ENCODE data around the gene IL16. TPM values are rescaled to one million over a fixed set of nuclear protein-coding genes. Genes with fewer than 3 reads are reported as not detected.
A peak's percentile ranks its signal among the peaks of the same experiment; 100 is the strongest.

Gene IL16
- total RNA-seq, 1 donor from 2014 or later, result 0.79 TPM

GRCh38 chr15:81361891-81362290, 165.2 kb downstream of the IL16 start:
- Histone ChIP-seq H3K36me3 (ENCODE audit: control insufficient read depth, insufficient read depth, low read length) (no peaks in the 10 kb centered on the region), H3K4me3 (ENCODE audit: low read depth, low read length) (no peak overlapping the region), H3K27me3 (ENCODE audit: control insufficient read depth, insufficient read depth, low read length) (no peaks in the 10 kb centered on the region)
- FAIRE-seq (no peak), DNase-seq (ENCODE audit: low read depth) (no peak)
- TF ChIP-seq CTCF (IDR thresholded peaks at IDR 0.05; ENCODE audit: insufficient read depth, low read length, severe bottlenecking), result no peak

GRCh38 chr15:81362790-81363189, 166.1 kb downstream of the IL16 start:
- no peaks in the 10 kb centered on the region for H3K27me3 ChIP-seq (ENCODE audit: control insufficient read depth, insufficient read depth, low read length)
- no peak for TF ChIP-seq CTCF (IDR thresholded peaks at IDR 0.05; ENCODE audit: insufficient read depth, low read length, severe bottlenecking)
- H3K4me3 ChIP-seq (ENCODE audit: low read depth, low read length), result no peak overlapping the region
- no peak for FAIRE-seq
- DNase-seq (ENCODE audit: low read depth), result peak; percentile 15
- H3K36me3 ChIP-seq (ENCODE audit: control insufficient read depth, insufficient read depth, low read length), result no peaks in the 10 kb centered on the region

GRCh38 chr15:81363276-81363675, 166.6 kb downstream of the IL16 start:
- no peak for TF ChIP-seq CTCF (IDR thresholded peaks at IDR 0.05; ENCODE audit: insufficient read depth, low read length, severe bottlenecking)
- FAIRE-seq, result no peak

More at GRCh38 chr15:81363276-81363675, 166.6 kb downstream of the IL16 start:
- DNase-seq (ENCODE audit: low read depth), result no peak
- no peaks in the 10 kb centered on the region for H3K27me3 ChIP-seq (ENCODE audit: control insufficient read depth, insufficient read depth, low read length)
- no peak overlapping the region for H3K4me3 ChIP-seq (ENCODE audit: low read depth, low read length)
- no peaks in the 10 kb centered on the region for H3K36me3 ChIP-seq (ENCODE audit: control insufficient read depth, insufficient read depth, low read length)

Other genes with a start within 250 kb of the IL16 start
- gene MESD, start 207.1 kb upstream of the IL16 start, total RNA-seq, result 23.9 and 24.7 TPM in 2 replicates
- gene TLNRD1, start 196.0 kb upstream of the IL16 start, total RNA-seq, result 7.3 and 7.4 TPM in 2 replicates
- gene CFAP161, start 62.6 kb upstream of the IL16 start, total RNA-seq, result 0.26 TPM in 1 of 2 replicates, not detected in the other
- gene STARD5, start 127.3 kb downstream of the IL16 start, total RNA-seq, result 5.0 and 5.9 TPM in 2 replicates
- not detected in 2 replicates for gene TMC3, start 177.3 kb downstream of the IL16 start, total RNA-seq

All from bronchial epithelial cell (primary cell).